B cell (primary cell): Measurements from ENCODE around the gene WTAP. TPM values are rescaled to one million over a fixed set of nuclear protein-coding genes. Genes with fewer than 3 reads are reported as not detected.

Experiments
- ATAC-seq: fragments of 200-7000 bp; cut with Tn5 transposase; one replicate; pipeline ENCODE4 v1.10.0; 2021; ENCODE audit warnings: low read depth, mild to moderate bottlenecking, moderate number of reproducible peaks, moderate library complexity
- CTCF ChIA-PET: fragments of 350-600 bp; sonication (Branson Sonifier 250); formaldehyde crosslinking; loops from one replicate; lab custom pipeline; 2021; ENCODE audit warnings: antibody characterized with exemption, inconsistent platforms; lab: Charles Lee
- POLR2A ChIA-PET: fragments of 350-600 bp; sonication (Branson Sonifier 250); formaldehyde crosslinking; loops from one replicate; lab custom pipeline; 2021; ENCODE audit warnings: antibody characterized with exemption; lab: Charles Lee
- DNase-seq: peaks from one replicate; pipeline ENCODE4 v3.0.0; 2013
- H2AFZ ChIP-seq: 2 replicates; pipeline ENCODE4 v1.6.1; 2012; ENCODE audit warnings: mild to moderate bottlenecking, low read depth, low read length; ENCODE audit not compliant: insufficient read depth, poor library complexity, severe bottlenecking
- H3K27ac ChIP-seq, 2 donors: 1 replicate in 1 of 2; 2 replicates in 1 of 2; pipeline ENCODE4 v1.5.1; 2012 to 2013; ENCODE audit warnings: low read length in 2 of 2, mild to moderate bottlenecking in 2 of 2, moderate library complexity in 1 of 2
- H3K27me3 ChIP-seq, 4 experiments: fragments of 200-600 bp in 1 of 4; sonication (generic) in 1 of 4; replicated peaks in 1 of 4; 1 replicate in 2 of 4; 2 replicates in 2 of 4; pipeline versions ENCODE4 v1.6.1 to v1.7.0; 2013 to 2016; ENCODE audit warnings: low read length in 3 of 4, mild to moderate bottlenecking in 2 of 4, mixed read lengths in 1 of 4, moderate library complexity in 1 of 4; ENCODE audit not compliant: insufficient read depth in 4 of 4, control insufficient read depth in 3 of 4; ENCODE audit errors: control extremely low read depth in 1 of 4
- H3K36me3 ChIP-seq, 2 experiments: replicated peaks in 1 of 2; 1 replicate in 1 of 2; 2 replicates in 1 of 2; pipeline versions ENCODE4 v1.6.1 to v1.7.1; 2013; ENCODE audit warnings: low read length in 1 of 2; ENCODE audit not compliant: insufficient read depth in 2 of 2, control insufficient read depth in 1 of 2; ENCODE audit errors: control extremely low read depth in 1 of 2, extremely low read depth in 1 of 2
- H3K4me1 ChIP-seq, 2 donors: fragments of 200-600 bp in 1 of 2; sonication (generic) in 1 of 2; 1 replicate in 1 of 2; 2 replicates in 1 of 2; pipeline versions ENCODE4 v1.5.1 to v1.6.1; 2013 to 2017; ENCODE audit warnings: low read length in 2 of 2; ENCODE audit not compliant: control insufficient read depth in 2 of 2, insufficient read depth in 2 of 2
- H3K4me2 ChIP-seq: replicated peaks from 2 replicates; pipeline ENCODE3; 2012; ENCODE audit warnings: mild to moderate bottlenecking, low read depth, low read length; ENCODE audit not compliant: poor library complexity, severe bottlenecking
- H3K4me3 ChIP-seq, 5 experiments: fragments of 200-600 bp in 1 of 5; sonication (generic) in 1 of 5; 1 replicate in 3 of 5; 2 replicates in 2 of 5; pipeline versions ENCODE4 v1.5.1 to v1.7.0; 2011 to 2016; ENCODE audit warnings: low read length in 4 of 5, mild to moderate bottlenecking in 4 of 5, low read depth in 2 of 5, control low read depth in 1 of 5, moderate library complexity in 1 of 5; ENCODE audit not compliant: insufficient read depth in 1 of 5; ENCODE audit errors: control extremely low read depth in 1 of 5, extremely low read depth in 1 of 5
- H3K79me2 ChIP-seq: fragments of 200-600 bp; sonication (generic); one replicate; pipeline ENCODE4 v1.6.0; 2016; ENCODE audit warnings: low read length; ENCODE audit not compliant: control insufficient read depth, insufficient read depth
- H3K9ac ChIP-seq: fragments of 200-600 bp; sonication (generic); 2 replicates; pipeline ENCODE4 v1.6.1; 2017; ENCODE audit warnings: mild to moderate bottlenecking, low read length, moderate library complexity
- H3K9me3 ChIP-seq, 3 donors: one replicate each; pipeline versions ENCODE4 v1.6.1 to v1.7.1; 2013; ENCODE audit warnings: low read length in 2 of 3; ENCODE audit not compliant: control insufficient read depth in 2 of 3, insufficient read depth in 1 of 3; ENCODE audit errors: control extremely low read depth in 1 of 3
- H4K20me1 ChIP-seq: 2 replicates; pipeline ENCODE4 v1.6.0; 2012; ENCODE audit warnings: mild to moderate bottlenecking, low read length; ENCODE audit not compliant: insufficient read depth, control insufficient read depth, poor library complexity, severe bottlenecking
- H3K27ac Mint-ChIP-seq: one replicate; pipeline ENCODE4 v1.8.0; 2021; ENCODE audit warnings: mixed read lengths
- H3K27me3 Mint-ChIP-seq: one replicate; pipeline ENCODE4 v1.8.0; 2021; ENCODE audit warnings: mixed read lengths
- H3K4me1 Mint-ChIP-seq: one replicate; pipeline ENCODE4 v1.8.0; 2021; ENCODE audit warnings: mixed read lengths
- H3K4me3 Mint-ChIP-seq: one replicate; pipeline ENCODE4 v1.8.0; 2021; ENCODE audit warnings: mixed read lengths
- H3K9me3 Mint-ChIP-seq: one replicate; pipeline ENCODE4 v1.8.0; 2022; ENCODE audit warnings: mixed read lengths; ENCODE audit not compliant: insufficient read depth
- CTCF ChIP-seq: fragments of 200-600 bp; IDR thresholded peaks from one replicate; pipeline ENCODE4 v1.8.0; 2022; ENCODE audit warnings: antibody characterized with exemption, mild to moderate bottlenecking
- EZH2 ChIP-seq: IDR thresholded peaks from 2 replicates; pipeline ENCODE4 v1.6.1; 2012; ENCODE audit warnings: borderline replicate concordance, low read depth, mild to moderate bottlenecking, moderate library complexity, low read length; ENCODE audit not compliant: insufficient read depth, poor library complexity, severe bottlenecking
- WGBS: methylation state at CpG from one replicate; pipeline ENCODE4 v1.1.5; 2013; ENCODE audit warnings: missing lambda C conversion rate; ENCODE audit not compliant: insufficient coverage; 5-methylcytosine and 5-hydroxymethylcytosine counted together
- intact Hi-C: fragments of 100-400 bp; cut with micrococcal nuclease; formaldehyde crosslinking; loops from one replicate; pipeline ENCODE4 v1.10.0; 2022
- polyA plus RNA-seq: library from polyadenylated mRNA; depleted of rRNA; stranded (reverse); fragments of >200 nt; gene quantifications from 2 replicates; pipeline ENCODE4 v1.2.3, GENCODE V29; 2012
- total RNA-seq, 2 donors: library from RNA; stranded (reverse); fragments of 120-200 nt in 1 of 2; gene quantifications; 1 replicate in 1 of 2; 2 replicates in 1 of 2; pipeline versions ENCODE4 v1.2.3 to v1.2.4, GENCODE V29; 2013 to 2022

The WTAP gene
- total and polyA plus RNA-seq, 2 donors (not counting 1 experiment from before 2014, with no cell fraction given), result 34.2 to 165 TPM

DNA sequence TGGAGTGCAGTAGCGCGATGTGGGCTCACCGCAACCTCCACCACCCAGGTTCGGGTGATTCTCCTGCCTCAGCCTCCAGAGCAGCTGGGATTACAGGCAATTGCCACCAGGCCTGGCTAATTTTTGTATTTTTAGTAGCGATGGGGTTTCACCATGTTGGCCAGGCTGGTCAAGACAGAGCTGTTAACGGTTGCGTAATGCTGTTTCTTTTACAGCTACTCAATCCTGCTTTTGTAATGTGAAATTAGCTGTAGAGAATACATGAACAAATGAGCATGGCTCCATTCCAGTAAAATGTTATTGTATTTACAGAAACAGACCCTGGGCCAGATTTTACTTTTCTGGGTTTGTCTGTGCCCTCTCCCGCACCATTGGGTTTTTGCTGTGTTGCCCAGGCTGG, 74.6 kb downstream of the WTAP start:
- 100% methylated on average over 4 of the region's 8 CpGs for WGBS
- H3K9me3 Mint-ChIP-seq, result no peaks in the 10 kb centered on the region
- POLR2A ChIA-PET, result no interaction called here

GRCh38 chr6:159804504-159804903, 77.2 kb downstream of the WTAP start:
- no peak for TF ChIP-seq CTCF
- no peak for TF ChIP-seq EZH2
- Histone ChIP-seq H3K9ac (no peak overlapping the region), H4K20me1 (no peaks in the 10 kb centered on the region), H3K27me3 (no peaks in the 10 kb centered on the region), H3K4me3 (no peak overlapping the region), H3K79me2 (no peaks in the 10 kb centered on the region), H3K4me1 (no peaks in the 10 kb centered on the region), H2AFZ (no peak overlapping the region), H3K36me3 (peaks cover 0 to 15% of the 10 kb centered on the region in 2 experiments), H3K9me3 (no peaks in the 10 kb centered on the region), H3K4me2 (no peak overlapping the region), H3K27ac (no peak overlapping the region)
- ChIA-PET CTCF (no interaction called here), POLR2A (interaction anchor here (1.3 kb wide), 1 partner anchor 14 kb away, joined by 3 read pairs; the partner anchor contains the start of gene MRPL18)
- Mint-ChIP-seq H3K4me1 (peaks cover 2% of the 10 kb centered on the region), H3K9me3 (no peaks in the 10 kb centered on the region), H3K27me3 (no peaks in the 10 kb centered on the region), H3K27ac (no peak overlapping the region), H3K4me3 (no peak overlapping the region)
- intact Hi-C loops, result no loop called here
- 95% methylated on average over 6 of the region's 10 CpGs for WGBS
- ATAC-seq (no peak), DNase-seq (no peak)

More for the DNA sequence above, 74.6 kb downstream of the WTAP start:
- Mint-ChIP-seq H3K27ac (no peak overlapping the region), H3K4me1 (peaks cover 2% of the 10 kb centered on the region), H3K4me3 (no peak overlapping the region), H3K27me3 (no peaks in the 10 kb centered on the region)
- DNase-seq (no peak), ATAC-seq (no peak)
- intact Hi-C loops, result no loop called here
- Histone ChIP-seq H3K79me2 (peaks cover 5% of the 10 kb centered on the region), H3K4me2 (no peak overlapping the region), H3K9ac (no peak overlapping the region), H4K20me1 (peaks cover 9% of the 10 kb centered on the region), H2AFZ (no peak overlapping the region), H3K27me3 (no peaks in the 10 kb centered on the region), H3K36me3 (peaks cover 13 to 38% of the 10 kb centered on the region in 2 experiments), H3K27ac (no peak overlapping the region), H3K4me1 (no peaks in the 10 kb centered on the region), H3K4me3 (no peak overlapping the region), H3K9me3 (no peaks in the 10 kb centered on the region)
- CTCF ChIA-PET, result no interaction called here
- TF ChIP-seq EZH2 (no peak), CTCF (no peak)
